SK-N-MC (cell line): ENCODE measurements around the gene FSIP1.

Experiments
- DNase-seq: peaks from one replicate; pipeline ENCODE4 v3.0.0-alpha.2; 2011; ENCODE audit warnings: low read depth, low spot score
- H3K27ac ChIP-seq: fragments of 200-600 bp; sonication (generic); 2 replicates; pipeline ENCODE4 v1.5.1; 2016; ENCODE audit warnings: mixed run types
- H3K36me3 ChIP-seq: fragments of 200-600 bp; sonication (generic); 2 replicates; pipeline ENCODE4 v1.6.1; 2017; ENCODE audit warnings: antibody characterized with exemption, low read length, mixed read lengths; ENCODE audit not compliant: insufficient read depth
- H3K4me3 ChIP-seq: fragments of 200-600 bp; sonication (generic); 2 replicates; pipeline ENCODE4 v1.5.1; 2016
- H3K9ac ChIP-seq: fragments of 200-600 bp; sonication (generic); 2 replicates; pipeline ENCODE4 v1.8.0; 2017; ENCODE audit warnings: mixed run types, mixed read lengths; ENCODE audit not compliant: insufficient read length
- H3K9me3 ChIP-seq: fragments of 200-600 bp; sonication (generic); 2 replicates; pipeline ENCODE4 v1.6.1; 2017; ENCODE audit warnings: low read depth, mild to moderate bottlenecking, antibody characterized with exemption, low read length, moderate library complexity, mixed read lengths
- EZH2 ChIP-seq: fragments of 200-600 bp; sonication (generic); IDR thresholded peaks from one replicate; pipeline ENCODE4 v1.6.1; 2017; ENCODE audit warnings: antibody characterized with exemption
- FOXP2 ChIP-seq: optimal IDR thresholded peaks from 2 replicates; pipeline ENCODE3; 2011; ENCODE audit warnings: mild to moderate bottlenecking, moderate library complexity; ENCODE audit not compliant: insufficient read depth; ENCODE audit errors: extremely low read length, control extremely low read depth
- POLR2AphosphoS5 ChIP-seq: IDR thresholded peaks from 2 replicates; pipeline ENCODE4 v1.6.1; 2012; ENCODE audit warnings: mild to moderate bottlenecking, low read depth, low read length, borderline replicate concordance

Gene FSIP1

GRCh38 chr15:39752991-39753390 lies 29.6 kb downstream of the FSIP1 start:
- no peak for DNase-seq
- Histone ChIP-seq H3K27ac (no peak overlapping the region), H3K9ac (no peak overlapping the region), H3K36me3 (no peaks in the 10 kb centered on the region), H3K4me3 (no peak overlapping the region), H3K9me3 (no peaks in the 10 kb centered on the region; the same call in 1 of the 2 replicates)
- TF ChIP-seq FOXP2 (no peak), POLR2AphosphoS5 (no peak), EZH2 (no peak)

DNA sequence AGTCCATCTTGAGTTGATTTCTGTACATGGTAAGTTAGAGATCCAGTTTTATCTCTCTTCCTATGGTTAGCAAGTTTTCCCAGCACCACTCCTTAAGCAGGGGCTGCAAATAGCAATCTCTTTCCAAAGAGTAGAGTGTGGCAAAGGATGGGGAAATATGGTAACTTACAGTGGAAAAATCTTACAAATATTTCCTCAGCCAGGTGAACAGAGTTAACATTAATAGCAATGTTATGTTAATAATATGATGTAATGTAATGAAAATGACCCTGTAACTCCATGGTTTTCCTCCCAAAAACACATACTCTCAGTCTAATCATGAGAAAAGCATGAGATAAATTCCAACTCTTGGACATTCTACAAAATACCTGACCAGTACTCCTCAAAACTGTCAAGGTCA lies 30.4 kb downstream of the FSIP1 start:
- no peaks in the 10 kb centered on the region; the same call in 1 of the 2 replicates for H3K9me3 ChIP-seq
- H3K4me3 ChIP-seq, result no peak overlapping the region
- H3K9ac ChIP-seq, result no peak overlapping the region
- no peak overlapping the region for H3K27ac ChIP-seq
- no peak for DNase-seq
- TF ChIP-seq POLR2AphosphoS5 (no peak), EZH2 (no peak), FOXP2 (no peak)
- no peaks in the 10 kb centered on the region for H3K36me3 ChIP-seq

- no peak for DNase-seq
- TF ChIP-seq EZH2 (no peak), POLR2AphosphoS5 (no peak), FOXP2 (no peak)
- no peak overlapping the region for H3K27ac ChIP-seq
- no peaks in the 10 kb centered on the region; the same call in 1 of the 2 replicates for H3K9me3 ChIP-seq
- no peak overlapping the region for H3K4me3 ChIP-seq
- no peaks in the 10 kb centered on the region for H3K36me3 ChIP-seq
- no peak overlapping the region for H3K9ac ChIP-seq
Measured at GRCh38 chr15:39748276-39748675, 34.4 kb downstream of the FSIP1 start.

- no peak for DNase-seq
- Histone ChIP-seq H3K9ac (no peak overlapping the region), H3K4me3 (no peak overlapping the region), H3K9me3 (no peaks in the 10 kb centered on the region; the same call in 1 of the 2 replicates), H3K27ac (no peak overlapping the region), H3K36me3 (no peaks in the 10 kb centered on the region)
- TF ChIP-seq EZH2 (no peak), FOXP2 (no peak), POLR2AphosphoS5 (no peak)
Measured at GRCh38 chr15:39747326-39747725, 35.3 kb downstream of the FSIP1 start.

DNA sequence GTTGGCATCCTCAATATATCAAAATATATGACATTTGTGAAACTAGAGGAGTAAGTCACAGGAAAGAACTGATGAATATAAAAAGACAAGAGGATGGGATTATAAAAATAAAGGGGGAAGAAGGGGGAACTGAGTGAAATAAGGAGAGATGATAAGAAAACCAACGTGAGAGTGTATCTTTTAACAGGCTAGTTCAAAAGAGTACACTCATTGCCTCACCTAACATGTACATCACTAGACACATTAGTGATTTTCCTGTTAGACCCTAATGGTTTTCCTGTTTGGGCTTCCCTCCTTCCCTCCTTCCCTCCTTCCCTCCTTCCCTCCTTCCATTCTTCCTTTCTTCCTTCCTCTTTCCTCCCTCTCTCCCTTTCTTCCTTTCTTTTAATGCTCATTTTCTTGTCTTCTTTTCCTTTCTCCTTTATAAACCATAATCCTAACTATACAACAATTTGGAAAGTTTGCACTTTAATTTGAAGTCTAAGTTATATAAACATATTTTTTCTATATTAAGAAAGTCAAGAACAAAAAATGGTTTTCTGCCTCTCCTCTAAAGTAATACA lies 35.8 kb downstream of the FSIP1 start:
- DNase-seq, result no peak
- Histone ChIP-seq H3K9ac (no peak overlapping the region), H3K4me3 (no peak overlapping the region), H3K27ac (no peak overlapping the region), H3K36me3 (no peaks in the 10 kb centered on the region), H3K9me3 (no peaks in the 10 kb centered on the region; the same call in 1 of the 2 replicates)
- TF ChIP-seq FOXP2 (no peak), EZH2 (no peak), POLR2AphosphoS5 (no peak)

DNA sequence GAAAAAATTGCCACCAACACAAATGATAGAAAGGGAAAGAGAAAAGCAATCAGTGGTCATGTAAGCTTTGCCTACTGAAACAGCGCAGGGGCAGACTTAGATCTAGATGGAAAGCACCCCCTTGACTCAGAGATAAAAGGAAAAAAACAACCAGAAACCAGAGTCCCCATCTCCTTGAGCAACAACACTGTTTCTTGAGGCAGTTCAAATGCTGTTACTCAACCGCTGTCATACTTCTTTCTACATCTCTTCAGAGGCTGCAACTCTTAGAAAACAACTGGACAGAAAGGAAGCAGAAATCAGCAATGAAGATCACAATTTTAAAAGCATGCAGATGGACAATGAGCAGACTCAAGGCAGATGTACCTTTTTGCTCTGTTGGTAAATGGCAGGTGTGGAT lies 36.5 kb downstream of the FSIP1 start:
- TF ChIP-seq EZH2, result no peak
- no peak for TF ChIP-seq POLR2AphosphoS5
- no peak for TF ChIP-seq FOXP2
- no peak for DNase-seq
- Histone ChIP-seq H3K36me3 (no peaks in the 10 kb centered on the region), H3K27ac (no peak overlapping the region), H3K9ac (no peak overlapping the region), H3K9me3 (no peaks in the 10 kb centered on the region; the same call in 1 of the 2 replicates), H3K4me3 (no peak overlapping the region)

- Histone ChIP-seq H3K4me3 (no peak overlapping the region), H3K36me3 (no peaks in the 10 kb centered on the region), H3K9ac (no peak overlapping the region), H3K9me3 (no peaks in the 10 kb centered on the region; the same call in 1 of the 2 replicates), H3K27ac (no peak overlapping the region)
- no peak for DNase-seq
- TF ChIP-seq POLR2AphosphoS5, result no peak
- TF ChIP-seq EZH2, result no peak
- no peak for TF ChIP-seq FOXP2
Measured at GRCh38 chr15:39745415-39745814, 37.2 kb downstream of the FSIP1 start.

DNA sequence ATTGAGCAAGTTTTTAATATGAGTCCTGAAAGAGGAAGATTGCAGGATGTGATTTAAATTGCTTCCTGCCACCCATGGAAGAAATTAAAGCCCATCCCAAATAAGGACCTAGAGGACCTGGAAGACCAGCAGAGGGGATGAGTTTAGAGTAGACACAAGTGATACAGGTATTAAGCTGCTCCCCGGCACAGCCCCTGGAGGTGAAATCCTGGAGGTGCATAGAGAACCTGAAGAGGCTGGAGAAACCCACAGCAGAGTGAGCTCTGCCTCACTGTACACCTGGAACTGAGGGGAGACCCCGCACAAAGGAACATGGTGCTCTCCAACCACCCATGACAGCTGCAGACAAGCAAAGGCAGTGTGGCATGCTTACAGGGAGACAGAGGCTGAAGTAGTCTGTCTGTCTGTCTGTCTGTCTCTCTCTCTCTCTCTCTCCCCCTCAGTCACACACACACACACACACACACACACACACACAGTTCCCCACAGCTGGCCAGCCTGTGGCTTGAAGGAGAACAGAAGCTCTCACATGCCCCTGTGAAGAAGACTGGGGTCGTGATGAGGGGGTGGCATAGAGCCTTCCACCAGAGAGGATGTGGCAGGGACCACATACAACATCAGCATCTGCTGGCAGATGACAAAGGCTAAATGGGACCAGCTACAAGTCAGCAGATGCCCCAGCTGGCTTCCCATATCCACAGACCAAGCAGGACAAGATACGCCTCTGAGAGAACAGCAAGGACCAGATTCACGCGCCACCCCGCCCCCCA lies 38.1 kb downstream of the FSIP1 start:
- H3K36me3 ChIP-seq, result no peaks in the 10 kb centered on the region
- no peak overlapping the region for H3K4me3 ChIP-seq
- no peak for DNase-seq
- TF ChIP-seq FOXP2 (no peak), POLR2AphosphoS5 (no peak), EZH2 (no peak)
- H3K27ac ChIP-seq, result no peak overlapping the region
- H3K9me3 ChIP-seq, result no peaks in the 10 kb centered on the region; the same call in 1 of the 2 replicates
- H3K9ac ChIP-seq, result no peak overlapping the region

DNA sequence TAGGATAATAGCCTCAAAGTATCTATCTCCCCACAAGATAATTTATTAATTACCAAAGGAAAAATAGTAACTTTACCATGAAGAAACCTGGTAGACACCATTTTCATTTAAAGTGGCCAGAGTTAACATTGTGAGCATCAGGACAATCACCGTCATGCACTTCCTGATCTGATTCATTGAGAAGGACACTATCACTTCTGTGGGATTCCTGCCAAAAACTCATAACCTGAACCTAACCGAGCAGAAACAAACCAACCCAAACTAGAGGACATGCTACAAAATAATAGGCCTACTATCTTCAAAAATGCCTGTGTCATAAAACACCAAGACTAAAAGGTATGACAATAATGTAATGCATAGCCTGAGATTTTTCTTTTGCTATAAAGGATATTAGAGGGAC lies 39.0 kb downstream of the FSIP1 start:
- no peak for TF ChIP-seq EZH2
- TF ChIP-seq POLR2AphosphoS5, result no peak
- TF ChIP-seq FOXP2, result no peak
- H3K36me3 ChIP-seq, result no peaks in the 10 kb centered on the region
- H3K27ac ChIP-seq, result no peak overlapping the region
- H3K4me3 ChIP-seq, result no peak overlapping the region
- no peak overlapping the region for H3K9ac ChIP-seq
- no peaks in the 10 kb centered on the region; the same call in 1 of the 2 replicates for H3K9me3 ChIP-seq
- no peak for DNase-seq
